Measurements from ENCODE around the gene BAHCC1. TPM values are rescaled to one million over a fixed set of nuclear protein-coding genes. Genes with fewer than 3 reads are reported as not detected.

BAHCC1 gene
- polyA plus RNA-seq, 12 donors: 7.5 to 23.4 (median 10.8) TPM; not detected in 1

GRCh38 chr17:81365601-81366585 lies 29.4 kb upstream of the BAHCC1 start:
- no peak for DNase-seq

- no peak for DNase-seq
Measured at GRCh38 chr17:81366648-81367047, 28.6 kb upstream of the BAHCC1 start.

- no peak for DNase-seq
Measured at GRCh38 chr17:81367171-81367570, 28.1 kb upstream of the BAHCC1 start.

- no peak for DNase-seq
Measured at GRCh38 chr17:81368161-81369022, 26.9 kb upstream of the BAHCC1 start.

- DNase-seq: no peak
Measured at GRCh38 chr17:81370294-81370693, 25.0 kb upstream of the BAHCC1 start.

- DNase-seq: no peak
Measured at GRCh38 chr17:81371910-81372760, 23.1 kb upstream of the BAHCC1 start.

GRCh38 chr17:81373536-81374160 lies 21.6 kb upstream of the BAHCC1 start:
- no peak for DNase-seq

- DNase-seq: no peak
Measured at GRCh38 chr17:81374890-81375289, 20.4 kb upstream of the BAHCC1 start.

- DNase-seq: no peak
Measured at GRCh38 chr17:81376946-81377714, 18.1 kb upstream of the BAHCC1 start.

GRCh38 chr17:81378941-81379511 lies 16.2 kb upstream of the BAHCC1 start:
- DNase-seq: no peak

- no peak for DNase-seq
Measured at GRCh38 chr17:81379523-81379942, 15.7 kb upstream of the BAHCC1 start.

GRCh38 chr17:81380131-81380530 lies 15.1 kb upstream of the BAHCC1 start:
- DNase-seq: no peak

GRCh38 chr17:81380666-81381518 lies 14.4 kb upstream of the BAHCC1 start:
- DNase-seq: no peak

- DNase-seq: no peak
Measured at GRCh38 chr17:81381632-81382577, 13.4 kb upstream of the BAHCC1 start.

GRCh38 chr17:81382851-81383250 lies 12.4 kb upstream of the BAHCC1 start:
- no peak for DNase-seq

GRCh38 chr17:81383504-81384421 lies 11.5 kb upstream of the BAHCC1 start:
- no peak for DNase-seq

GRCh38 chr17:81384929-81385319 lies 10.3 kb upstream of the BAHCC1 start:
- DNase-seq: no peak
